Kidney tubule cell (primary cell): ENCODE measurements around the gene HYAL2.

ENCODE experiments used
- DNase-seq: peaks from one replicate; pipeline ENCODE4 v3.0.0-alpha.2; 2018; ENCODE audit warnings: low spot score

HYAL2 gene

GRCh38 chr3:50350527-50351322 is 28.2 kb upstream of the HYAL2 start, which contains the start of the genes CYB561D2 and NPRL2:
Gene CYB561D2 (plus strand): TSS chr3:50350862. CDS start chr3:50351434, 572 bp downstream.
Gene NPRL2 (minus strand): TSS chr3:50350775. CDS start chr3:50350652, 123 bp downstream.
- DNase-seq: peak; percentile 94

DNA sequence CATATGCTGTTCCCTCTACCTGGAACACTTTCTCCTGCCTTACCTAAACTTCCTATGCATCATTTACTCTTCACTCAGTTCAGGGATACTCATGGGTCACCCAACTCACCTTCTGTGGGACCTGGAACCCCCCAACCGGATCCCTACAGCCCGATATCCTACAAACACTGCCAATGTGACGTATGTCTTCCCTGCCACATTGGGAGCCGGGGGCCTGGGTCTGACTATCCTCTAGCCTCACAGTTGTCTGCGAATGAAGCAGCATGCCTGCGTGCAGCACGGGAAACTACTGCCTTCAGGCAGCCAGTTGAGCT is 27.6 kb upstream of the HYAL2 start:
- no peak for DNase-seq

DNA sequence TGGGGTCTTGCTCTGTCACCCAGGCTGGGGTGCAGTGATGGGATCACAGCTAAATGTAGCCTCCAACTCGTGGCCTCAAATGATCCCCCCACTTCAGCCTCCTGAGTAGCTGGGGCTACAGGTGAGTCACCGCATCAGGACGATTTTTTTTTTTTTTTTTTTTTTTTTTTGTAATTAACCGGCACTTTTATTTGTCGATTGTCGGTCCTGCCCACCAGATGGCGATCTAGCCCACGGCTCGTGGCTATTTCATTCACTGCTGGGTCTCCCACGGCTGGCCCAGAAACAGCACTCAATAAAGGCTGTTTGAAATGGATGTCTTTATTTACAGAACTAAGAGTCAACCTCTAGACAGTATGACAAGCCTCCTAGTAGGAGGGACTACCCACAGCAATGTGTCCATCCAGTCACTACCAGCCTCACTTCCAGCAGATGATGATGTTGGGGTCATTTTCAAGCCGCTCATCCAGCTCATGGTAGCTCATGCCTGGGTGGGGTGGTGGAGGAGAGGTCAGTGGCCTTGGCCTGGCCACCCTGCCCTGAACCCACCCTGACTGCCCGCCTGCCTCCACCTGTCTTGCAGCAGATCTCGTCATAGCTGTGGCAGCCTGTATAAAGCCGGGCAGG is 24.8 kb upstream of the HYAL2 start:
- peak; percentile 78 for DNase-seq

GRCh38 chr3:50345586-50346234 is 23.2 kb upstream of the HYAL2 start, which contains the start of gene ZMYND10:
Gene ZMYND10 (minus strand): TSS chr3:50345732. CDS start chr3:50345579, 153 bp downstream.
- DNase-seq: peak; percentile 57

DNA sequence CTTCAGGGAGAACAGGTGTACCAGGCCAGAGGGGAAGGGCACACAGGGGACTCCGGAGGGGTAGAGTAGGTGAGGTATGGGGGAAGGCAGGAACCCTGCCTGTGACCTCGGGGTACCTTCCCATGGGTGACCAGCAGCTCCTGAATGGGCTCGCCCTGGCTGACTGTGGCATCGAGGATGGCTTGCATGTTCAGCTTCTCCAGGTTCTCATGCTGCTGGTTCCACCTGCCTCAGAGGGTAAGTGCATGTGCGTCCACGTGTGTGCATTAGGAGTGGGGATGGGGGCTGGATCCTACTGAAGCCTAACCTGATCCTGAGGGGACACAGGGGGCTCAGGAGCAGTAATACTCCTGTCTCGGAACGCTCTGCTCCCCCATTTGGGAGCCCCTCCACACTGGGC is 22.5 kb upstream of the HYAL2 start:
- DNase-seq: no peak

- no peak for DNase-seq
Measured at GRCh38 chr3:50342813-50343633, 20.5 kb upstream of the HYAL2 start.

DNA sequence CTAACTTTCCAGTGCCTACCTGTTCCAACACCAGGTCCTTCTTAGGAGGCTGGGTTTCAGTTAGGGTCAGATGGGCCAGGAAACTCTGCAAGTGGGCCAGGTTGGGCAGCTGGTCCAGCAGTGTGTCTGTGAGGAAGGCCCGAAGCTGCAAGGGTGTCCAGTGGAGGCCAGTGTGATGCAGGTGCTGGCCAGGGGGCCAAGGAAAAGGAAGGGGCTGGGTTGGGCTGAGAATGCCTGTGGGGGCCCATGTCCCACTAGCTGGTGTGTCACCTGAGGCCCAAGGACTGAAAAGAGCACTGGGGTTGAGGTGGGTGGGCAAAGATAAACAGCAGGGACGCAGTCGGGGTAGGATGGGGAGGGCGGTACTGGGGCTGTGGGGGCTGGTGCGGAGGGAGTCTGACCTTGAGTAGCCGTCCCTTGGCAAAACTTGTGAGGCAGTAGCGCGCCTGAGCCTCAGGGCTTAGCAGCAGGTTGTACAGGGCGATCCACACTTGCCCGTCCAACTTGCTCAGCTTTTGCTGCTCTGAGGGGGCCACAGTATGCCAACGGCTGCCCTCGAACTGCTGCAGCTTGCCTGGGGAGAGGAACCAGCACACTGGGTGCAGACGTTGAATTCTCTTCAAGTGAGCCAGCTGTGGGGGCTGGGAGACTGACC is 19.6 kb upstream of the HYAL2 start:
- no peak for DNase-seq

- DNase-seq: no peak
Measured at GRCh38 chr3:50341537-50341936, 19.0 kb upstream of the HYAL2 start.

- no peak for DNase-seq
Measured at GRCh38 chr3:50340448-50341329, 18.1 kb upstream of the HYAL2 start, which contains the start of gene RASSF1. Gene RASSF1 (minus strand): TSS chr3:50340836. CDS start chr3:50340805, 31 bp downstream.

DNA sequence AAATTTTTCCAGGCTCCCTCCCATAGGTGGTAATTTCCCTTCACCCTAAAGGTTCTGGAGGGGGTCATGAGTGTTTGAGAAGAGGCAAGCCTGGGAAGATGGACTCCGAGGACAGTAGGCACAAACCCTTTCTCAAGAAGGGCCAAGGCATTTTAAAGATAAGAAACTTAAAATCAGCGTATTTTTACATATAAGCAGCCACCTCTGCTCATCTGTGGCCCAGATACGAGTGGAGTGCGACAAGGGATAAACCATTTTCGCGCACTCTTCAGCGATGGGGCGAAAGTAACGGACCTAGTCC is 17.6 kb upstream of the HYAL2 start:
- DNase-seq: no peak

DNA sequence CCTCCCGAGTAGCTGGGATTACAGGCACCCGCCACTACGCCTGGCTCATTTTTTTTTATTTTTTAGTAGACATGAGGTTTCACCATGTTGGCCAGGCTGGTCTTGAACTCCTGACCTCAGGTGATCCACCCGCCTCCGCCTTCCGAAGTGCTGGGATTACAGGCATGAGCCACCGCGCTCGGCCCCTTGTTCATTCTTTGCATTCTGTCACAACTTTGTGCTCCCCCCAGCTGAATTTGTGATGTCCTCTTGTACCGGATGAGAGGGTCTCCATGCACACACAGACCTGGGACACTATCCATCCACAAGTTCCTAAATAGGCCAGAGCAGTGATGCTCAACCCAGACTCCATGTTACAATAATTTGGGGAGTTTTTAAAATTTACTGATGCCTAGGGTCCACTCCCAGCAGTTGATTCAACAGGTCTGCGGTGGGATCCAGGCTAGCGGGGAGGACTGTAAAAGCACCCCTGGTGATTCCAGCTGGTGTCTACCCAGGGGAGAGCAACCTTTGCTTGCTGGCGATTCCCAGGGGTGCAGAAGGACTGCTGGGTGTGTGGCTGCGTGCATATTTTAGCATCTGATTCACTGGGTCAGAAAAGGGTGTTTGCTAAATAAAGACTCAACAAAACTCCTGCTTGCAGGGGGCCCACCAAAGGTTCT is 17.1 kb upstream of the HYAL2 start:
- no peak for DNase-seq

GRCh38 chr3:50338965-50339364 is 16.4 kb upstream of the HYAL2 start:
- DNase-seq: no peak

GRCh38 chr3:50337175-50337861 is 14.8 kb upstream of the HYAL2 start:
- peak; percentile 99 for DNase-seq

- DNase-seq: no peak
Measured at GRCh38 chr3:50336452-50337174, 14.1 kb upstream of the HYAL2 start.

GRCh38 chr3:50334339-50335075 is 12.0 kb upstream of the HYAL2 start:
- DNase-seq: no peak

DNA sequence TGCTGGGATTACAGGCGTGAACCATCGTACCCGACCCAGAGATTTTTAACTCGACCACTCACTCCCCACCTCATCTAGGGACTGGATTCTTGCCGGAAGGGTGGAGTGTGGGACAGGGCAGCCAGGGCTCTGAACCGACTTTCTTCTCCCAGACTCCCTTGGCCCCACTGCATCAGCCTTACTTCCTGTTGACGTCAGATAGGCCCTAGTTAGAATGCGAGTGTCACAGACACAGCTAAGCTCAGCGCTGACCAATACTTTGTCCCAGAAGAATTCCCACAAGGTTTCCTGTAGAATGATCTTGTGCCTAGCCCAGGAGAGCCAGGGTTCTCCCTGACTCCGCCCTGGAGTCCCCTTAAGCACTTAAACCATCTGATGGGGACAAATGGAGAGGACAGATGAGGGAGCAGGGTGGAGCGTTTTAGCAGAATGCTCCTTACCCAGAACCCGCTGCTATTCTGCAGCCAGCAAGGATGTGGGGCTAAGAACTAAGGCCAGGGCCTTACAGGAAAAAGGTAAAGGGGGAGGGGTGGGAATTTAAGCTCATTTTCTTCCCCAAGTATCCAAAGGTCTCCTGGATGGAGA is 11.3 kb upstream of the HYAL2 start:
- DNase-seq: no peak

- DNase-seq: no peak
Measured at GRCh38 chr3:50331364-50331907, 8.9 kb upstream of the HYAL2 start.
